Lower lobe of right lung (tissue), 2 donors: ENCODE results near the gene KNSTRN. TPM values are rescaled to one million over a fixed set of nuclear protein-coding genes. Genes with fewer than 3 reads are reported as not detected.

Source experiments
- ATAC-seq, 2 donors: fragments of 200-7000 bp; cut with Tn5 transposase; one replicate each; pipeline ENCODE4 v1.9.1; 2020 to 2022; ENCODE audit warnings: mild to moderate bottlenecking in 2 of 2, moderate library complexity in 2 of 2
- DNase-seq: peaks from one replicate; pipeline ENCODE4 v3.0.0-alpha.2; 2020
- H3K27ac ChIP-seq: fragments of 200-600 bp; one replicate; pipeline ENCODE4 v1.8.0; 2022
- H3K27me3 ChIP-seq: fragments of 200-600 bp; one replicate; pipeline ENCODE4 v1.8.0; 2022; ENCODE audit warnings: low read depth
- H3K36me3 ChIP-seq: fragments of 200-600 bp; one replicate; pipeline ENCODE4 v1.8.0; 2022; ENCODE audit warnings: mild to moderate bottlenecking
- H3K4me1 ChIP-seq: fragments of 200-600 bp; one replicate; pipeline ENCODE4 v1.8.0; 2022
- H3K4me3 ChIP-seq: fragments of 200-600 bp; one replicate; pipeline ENCODE4 v1.8.0; 2022; ENCODE audit warnings: mild to moderate bottlenecking
- H3K9me3 ChIP-seq: fragments of 200-600 bp; one replicate; pipeline ENCODE4 v1.8.0; 2022
- CTCF ChIP-seq: fragments of 200-600 bp; IDR thresholded peaks from one replicate; pipeline ENCODE4 v1.8.0; 2022; ENCODE audit warnings: antibody characterized with exemption, mild to moderate bottlenecking
- intact Hi-C: fragments of 100-400 bp; cut with DNase I; formaldehyde crosslinking; loops from one replicate; pipeline ENCODE4 v1.11.0; 2022
- total RNA-seq: library from RNA; stranded (reverse); fragmentation: NEBNext Ultra II Directional; extraction: Animal tissue kit (Norgen Biotek cat#: 25700); gene quantifications from one replicate; pipeline ENCODE4 v1.2.1, GENCODE V29; 2021
- donor health status: DM: no; HTN: yes; CAD: no; lungs with severe emphysema.

The KNSTRN gene
- total RNA-seq, 1 donor from 2014 or later = 20.1 TPM

- DNase-seq (no peak), ATAC-seq (no peak)
- Histone ChIP-seq H3K36me3 (peaks cover 27% of the 10 kb centered on the region), H3K4me3 (peak overlapping the region; percentile 67), H3K9me3 (no peaks in the 10 kb centered on the region), H3K27me3 (no peaks in the 10 kb centered on the region), H3K27ac (peak overlapping the region; percentile 97), H3K4me1 (peaks cover 94% of the 10 kb centered on the region)
- no peak for TF ChIP-seq CTCF
- intact Hi-C loops = no loop called here
Measured at GRCh38 chr15:40339621-40339945, 42.9 kb upstream of the KNSTRN start.

DNA sequence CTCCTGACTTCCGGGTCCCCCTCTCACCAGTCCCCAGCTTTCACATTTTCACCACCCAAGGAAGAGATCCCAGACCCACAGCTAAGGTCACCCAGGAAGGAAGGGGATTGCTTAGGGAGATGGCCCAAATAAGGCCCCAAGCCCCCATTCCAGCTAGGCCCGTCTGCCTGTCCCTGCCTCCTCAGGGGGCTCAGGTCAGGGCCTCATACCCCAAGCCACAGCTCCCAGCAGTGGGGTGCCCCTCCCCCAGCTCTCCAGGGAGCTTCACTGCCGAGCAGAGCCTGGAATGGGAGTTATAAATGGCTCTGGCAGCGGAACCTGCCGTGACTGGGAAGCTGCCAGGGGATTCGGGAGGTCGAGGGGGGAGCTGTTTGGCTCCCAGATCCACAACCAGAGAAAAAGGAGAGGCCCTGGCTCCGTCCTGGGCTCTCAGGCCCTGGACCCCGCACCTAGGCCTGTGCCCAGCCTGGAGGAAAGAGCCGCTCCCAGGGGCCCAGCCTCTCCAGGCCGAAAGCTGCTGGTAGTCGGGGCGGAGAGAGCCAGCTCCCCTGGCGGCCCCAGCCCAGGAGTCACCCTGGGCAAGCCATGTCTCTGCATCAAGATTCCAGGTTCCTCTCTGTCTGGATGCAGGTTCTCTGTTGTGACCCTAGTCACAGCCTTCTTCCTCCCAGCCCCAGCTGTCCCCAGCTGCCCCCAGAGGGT lies 42.3 kb upstream of the KNSTRN start:
- DNase-seq = peak; percentile 70
- Histone ChIP-seq H3K9me3 (no peaks in the 10 kb centered on the region), H3K27me3 (no peaks in the 10 kb centered on the region), H3K27ac (peak overlapping the region; percentile 97), H3K4me3 (peak overlapping the region; percentile 67), H3K4me1 (peaks cover 93% of the 10 kb centered on the region), H3K36me3 (peaks cover 21% of the 10 kb centered on the region)
- TF ChIP-seq CTCF = no peak
- intact Hi-C loops = no loop called here
- ATAC-seq = peak; percentile 41 to 57

GRCh38 chr15:40340740-40341400 lies 41.7 kb upstream of the KNSTRN start, which contains the start of gene CCDC9B:
Gene CCDC9B, minus strand, starts transcription at chr15:40340939. Its CDS starts 120 bp downstream, at chr15:40340819.
- peak; percentile 13 for TF ChIP-seq CTCF
- Histone ChIP-seq H3K27ac (peak within 1 kb of the TSS; percentile 97), H3K9me3 (no peaks in the 10 kb centered on the region), H3K4me1 (peaks cover 86% of the 10 kb centered on the region), H3K4me3 (peak within 1 kb of the TSS; percentile 67), H3K27me3 (no peaks in the 10 kb centered on the region), H3K36me3 (peaks cover 15% of the 10 kb centered on the region)
- peak; percentile 88 to 90 for ATAC-seq
- intact Hi-C loops = no loop called here
- DNase-seq = peak; percentile 92

GRCh38 chr15:40342416-40343320 lies 39.9 kb upstream of the KNSTRN start:
- Histone ChIP-seq H3K36me3 (no peaks in the 10 kb centered on the region), H3K27me3 (no peaks in the 10 kb centered on the region), H3K9me3 (no peaks in the 10 kb centered on the region), H3K4me1 (peaks cover 68% of the 10 kb centered on the region), H3K4me3 (no peak overlapping the region), H3K27ac (peak overlapping the region; percentile 49)
- ATAC-seq (no peak), DNase-seq (no peak)
- TF ChIP-seq CTCF = no peak
- intact Hi-C loops = no loop called here

GRCh38 chr15:40343512-40343911 lies 39.0 kb upstream of the KNSTRN start:
- no peak overlapping the region for H3K27ac ChIP-seq
- no peak for DNase-seq
- ATAC-seq = no peak

More at GRCh38 chr15:40343512-40343911, 39.0 kb upstream of the KNSTRN start:
- Histone ChIP-seq H3K4me1 (peaks cover 60% of the 10 kb centered on the region), H3K4me3 (no peak overlapping the region), H3K9me3 (no peaks in the 10 kb centered on the region), H3K27me3 (no peaks in the 10 kb centered on the region), H3K36me3 (no peaks in the 10 kb centered on the region)
- intact Hi-C loops = no loop called here
- no peak for TF ChIP-seq CTCF
